ENCODE data around the gene NELFE.

NELFE gene

GRCh38 chr6:31971993-31972708, 13.4 kb upstream of the NELFE start, which contains the start of gene DXO:
TSS of gene DXO (minus strand) at chr6:31972138. CDS start at chr6:31971675, 463 bp downstream.
- H3K9ac ChIP-seq (ENCODE audit: low read depth in 1 of 2, low read length in 2 of 2) = peak within 1 kb of the TSS; percentile 94 to 96
- peak within 1 kb of the TSS; percentile 95 to 98 for H3K27ac ChIP-seq (ENCODE audit: low read depth in 2 of 2, low read length in 2 of 2)
- H3K27me3 ChIP-seq (ENCODE audit: control insufficient read depth in 2 of 2, insufficient read depth in 2 of 2, low read length in 2 of 2) = no peaks in the 10 kb centered on the region
- H3K4me1 ChIP-seq (ENCODE audit: control insufficient read depth in 2 of 2, insufficient read depth in 2 of 2, low read length in 2 of 2) = peaks cover 15 to 18% of the 10 kb centered on the region in 2 donors
- H3K4me3 ChIP-seq (ENCODE audit: low read length in 2 of 2) = peak within 1 kb of the TSS; percentile 89
- H3K36me3 ChIP-seq (ENCODE audit: control insufficient read depth in 2 of 2, insufficient read depth in 2 of 2, low read length in 2 of 2) = peaks cover 29 to 33% of the 10 kb centered on the region in 2 donors
- no peaks in the 10 kb centered on the region for H3K9me3 ChIP-seq (ENCODE audit: control insufficient read depth in 2 of 2, low read length in 2 of 2)

DNA sequence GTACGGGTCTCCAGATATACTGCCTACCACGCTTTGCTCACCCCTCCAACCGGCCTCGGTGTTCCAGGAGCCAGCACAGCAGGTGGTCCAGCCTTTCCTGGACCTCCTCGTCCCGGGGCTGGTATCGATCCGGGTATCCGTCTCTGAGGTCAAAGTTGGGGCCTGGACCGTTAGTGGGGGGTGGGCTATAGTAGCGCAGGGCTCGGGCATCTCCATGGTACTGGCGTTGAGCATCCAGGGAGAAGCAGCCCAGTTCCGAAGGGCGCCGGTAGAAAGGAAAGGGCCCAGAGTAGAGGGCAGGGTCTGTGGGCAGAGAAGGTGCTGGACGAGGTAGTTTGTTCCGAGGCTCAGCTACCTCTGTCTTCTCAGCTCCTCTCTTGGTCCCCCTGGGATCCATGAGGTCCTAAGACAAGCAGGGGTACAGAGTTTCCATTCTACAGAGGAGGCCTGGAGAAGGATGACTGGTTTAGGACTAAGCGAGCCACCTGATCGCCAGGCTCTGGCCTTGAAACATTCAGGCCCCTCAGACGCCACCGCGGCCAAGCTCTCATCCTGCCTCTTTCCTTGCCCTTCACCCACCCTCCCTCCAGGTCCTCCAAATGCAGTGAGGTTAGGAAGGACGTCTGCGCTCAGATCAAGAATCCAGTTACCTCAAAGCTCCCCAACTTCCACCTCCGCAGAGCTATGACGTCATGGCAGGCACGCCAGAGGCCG, 12.7 kb upstream of the NELFE start:
- Histone ChIP-seq H3K27ac (ENCODE audit: low read depth in 2 of 2, low read length in 2 of 2) (peak overlapping the region; percentile 95 to 98), H3K4me1 (ENCODE audit: control insufficient read depth in 2 of 2, insufficient read depth in 2 of 2, low read length in 2 of 2) (peaks cover 15 to 18% of the 10 kb centered on the region in 2 donors), H3K4me3 (ENCODE audit: low read length in 2 of 2) (peak overlapping the region; percentile 89), H3K9me3 (ENCODE audit: control insufficient read depth in 2 of 2, low read length in 2 of 2) (no peaks in the 10 kb centered on the region), H3K9ac (ENCODE audit: low read depth in 1 of 2, low read length in 2 of 2) (peak overlapping the region; percentile 94 to 96), H3K36me3 (ENCODE audit: control insufficient read depth in 2 of 2, insufficient read depth in 2 of 2, low read length in 2 of 2) (peaks cover 36 to 40% of the 10 kb centered on the region in 2 donors), H3K27me3 (ENCODE audit: control insufficient read depth in 2 of 2, insufficient read depth in 2 of 2, low read length in 2 of 2) (no peaks in the 10 kb centered on the region)

DNA sequence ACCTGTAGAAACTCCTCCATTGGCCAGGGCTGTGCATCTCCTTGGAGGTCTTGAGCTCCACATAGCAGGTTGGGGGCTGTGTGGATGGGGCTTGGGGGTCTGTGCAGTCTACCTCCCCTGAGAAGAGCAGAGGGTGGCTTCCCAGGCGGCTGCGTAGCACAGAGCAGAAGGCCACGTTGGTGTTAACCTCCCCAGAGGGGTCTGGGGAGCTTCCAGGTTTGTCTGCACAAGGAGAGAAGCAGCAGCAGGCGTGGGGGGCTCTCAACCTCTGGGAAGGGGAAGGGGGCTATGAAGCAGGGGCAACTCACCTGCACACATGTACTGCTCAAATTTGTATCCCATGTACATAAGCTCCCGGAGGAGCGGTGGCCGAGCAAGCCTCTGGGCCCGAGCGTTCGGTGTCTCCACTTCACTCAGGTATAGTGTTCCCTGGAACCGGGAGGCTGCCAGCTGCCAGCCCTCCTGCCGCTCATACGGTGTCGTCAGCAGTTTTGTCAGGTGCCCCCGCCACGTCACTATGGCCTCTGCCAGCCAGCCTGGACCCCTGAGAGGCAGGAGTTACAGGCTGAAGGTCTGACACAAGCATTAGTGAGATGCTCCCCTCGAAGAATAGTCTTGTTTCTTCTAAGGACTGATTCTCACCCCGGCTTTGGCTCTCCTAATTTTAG, 12.0 kb upstream of the NELFE start:
- no peaks in the 10 kb centered on the region for H3K27me3 ChIP-seq (ENCODE audit: control insufficient read depth in 2 of 2, insufficient read depth in 2 of 2, low read length in 2 of 2)
- peaks cover 15 to 18% of the 10 kb centered on the region in 2 donors for H3K4me1 ChIP-seq (ENCODE audit: control insufficient read depth in 2 of 2, insufficient read depth in 2 of 2, low read length in 2 of 2)
- peak overlapping the region; percentile 89 for H3K4me3 ChIP-seq (ENCODE audit: low read length in 2 of 2)
- peak overlapping the region in 1 of 2 donors; percentile 94 for H3K9ac ChIP-seq (ENCODE audit: low read depth in 1 of 2, low read length in 2 of 2)
- peak overlapping the region in 1 of 2 donors; percentile 98 for H3K27ac ChIP-seq (ENCODE audit: low read depth in 2 of 2, low read length in 2 of 2)
- H3K9me3 ChIP-seq (ENCODE audit: control insufficient read depth in 2 of 2, low read length in 2 of 2) = no peaks in the 10 kb centered on the region
- peaks cover 39 to 46% of the 10 kb centered on the region in 2 donors for H3K36me3 ChIP-seq (ENCODE audit: control insufficient read depth in 2 of 2, insufficient read depth in 2 of 2, low read length in 2 of 2)

DNA sequence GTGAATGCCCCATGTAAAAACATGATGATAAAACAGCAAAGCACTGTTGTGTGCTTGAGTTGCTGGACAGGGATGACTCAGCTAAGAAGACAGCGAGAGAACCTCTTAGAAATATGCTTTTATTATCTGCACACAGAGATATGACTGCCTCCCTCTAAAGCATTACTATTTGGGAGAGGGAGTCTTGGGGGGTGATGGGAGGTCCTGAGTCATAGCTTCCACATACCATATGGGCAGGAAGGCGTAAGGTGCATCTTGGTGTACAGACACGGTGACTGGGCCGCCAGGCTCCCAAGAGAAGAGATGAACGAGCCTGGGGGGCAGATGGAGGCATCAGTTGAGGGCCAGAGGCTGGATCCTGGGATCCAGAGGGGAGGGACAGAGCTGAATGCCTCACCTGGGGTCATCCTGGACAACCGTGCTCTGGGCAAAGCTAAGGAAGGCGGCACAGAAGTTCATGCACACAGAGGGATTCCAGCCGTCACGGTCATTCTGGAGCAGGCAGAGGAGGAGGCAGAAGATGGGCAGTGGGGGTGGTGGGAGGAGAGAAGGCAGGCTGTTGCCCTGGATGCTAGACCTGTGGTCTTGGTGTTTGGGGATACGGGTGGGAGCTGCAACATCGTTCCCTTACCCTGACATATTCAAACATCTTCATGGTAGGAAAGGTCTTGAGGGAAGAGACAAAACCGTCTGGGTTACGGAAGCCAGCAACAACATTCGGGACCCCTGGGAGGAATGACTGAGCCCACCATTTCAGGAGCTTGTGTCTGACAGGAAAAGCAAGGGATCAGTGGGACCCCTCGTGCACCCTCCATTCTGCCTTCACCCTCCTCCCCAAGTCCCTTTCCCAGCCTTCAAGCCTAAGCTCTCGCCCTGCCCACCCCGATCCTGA, 11.2 kb upstream of the NELFE start:
- H3K4me1 ChIP-seq (ENCODE audit: control insufficient read depth in 2 of 2, insufficient read depth in 2 of 2, low read length in 2 of 2) = peaks cover 15 to 18% of the 10 kb centered on the region in 2 donors
- H3K9me3 ChIP-seq (ENCODE audit: control insufficient read depth in 2 of 2, low read length in 2 of 2) = no peaks in the 10 kb centered on the region
- no peak overlapping the region for H3K4me3 ChIP-seq (ENCODE audit: low read length in 2 of 2)
- H3K9ac ChIP-seq (ENCODE audit: low read depth in 1 of 2, low read length in 2 of 2) = no peak overlapping the region
- no peaks in the 10 kb centered on the region for H3K27me3 ChIP-seq (ENCODE audit: control insufficient read depth in 2 of 2, insufficient read depth in 2 of 2, low read length in 2 of 2)
- peaks cover 44 to 52% of the 10 kb centered on the region in 2 donors for H3K36me3 ChIP-seq (ENCODE audit: control insufficient read depth in 2 of 2, insufficient read depth in 2 of 2, low read length in 2 of 2)
- H3K27ac ChIP-seq (ENCODE audit: low read depth in 2 of 2, low read length in 2 of 2) = peak overlapping the region in 1 of 2 donors; percentile 98

DNA sequence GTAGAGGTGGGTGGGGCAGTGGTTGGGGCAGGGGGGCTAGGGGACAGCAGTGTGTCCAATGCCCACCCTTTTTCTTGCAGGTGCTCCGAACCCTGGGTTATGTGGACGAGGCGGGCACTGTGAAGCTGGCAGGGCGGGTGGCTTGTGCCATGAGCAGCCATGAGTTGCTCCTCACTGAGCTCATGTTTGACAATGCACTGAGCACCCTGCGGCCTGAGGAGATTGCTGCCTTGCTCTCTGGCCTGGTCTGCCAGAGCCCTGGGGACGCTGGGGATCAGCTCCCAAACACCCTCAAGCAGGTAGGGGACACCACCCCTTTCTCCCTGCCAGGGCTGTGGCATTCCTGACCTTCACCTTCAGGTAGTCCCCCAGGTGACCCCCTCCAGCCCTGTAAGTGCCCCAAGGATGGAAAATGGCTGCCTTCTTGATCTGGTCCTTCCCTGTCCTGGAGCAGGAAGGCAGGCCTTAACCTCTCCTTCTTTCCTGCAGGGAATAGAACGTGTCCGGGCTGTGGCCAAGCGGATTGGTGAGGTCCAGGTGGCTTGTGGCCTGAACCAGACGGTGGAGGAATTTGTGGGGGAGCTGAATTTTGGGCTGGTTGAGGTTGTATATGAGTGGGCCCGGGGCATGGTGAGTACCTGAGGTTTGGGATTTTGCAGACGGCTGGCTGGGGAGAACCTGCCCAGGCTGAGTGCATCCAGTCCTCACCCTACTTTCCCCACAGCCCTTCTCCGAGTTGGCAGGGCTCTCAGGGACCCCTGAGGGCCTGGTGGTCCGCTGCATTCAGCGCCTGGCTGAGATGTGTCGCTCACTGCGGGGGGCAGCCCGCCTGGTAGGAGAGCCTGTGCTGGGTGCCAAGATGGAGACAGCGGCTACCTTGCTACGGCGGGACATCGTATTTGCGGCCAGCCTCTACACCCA, 10.3 kb upstream of the NELFE start:
- H3K4me3 ChIP-seq (ENCODE audit: low read length in 2 of 2) = no peak overlapping the region
- H3K9ac ChIP-seq (ENCODE audit: low read depth in 1 of 2, low read length in 2 of 2) = no peak overlapping the region
- H3K9me3 ChIP-seq (ENCODE audit: control insufficient read depth in 2 of 2, low read length in 2 of 2) = no peaks in the 10 kb centered on the region
- H3K36me3 ChIP-seq (ENCODE audit: control insufficient read depth in 2 of 2, insufficient read depth in 2 of 2, low read length in 2 of 2) = peaks cover 47 to 56% of the 10 kb centered on the region in 2 donors
- H3K4me1 ChIP-seq (ENCODE audit: control insufficient read depth in 2 of 2, insufficient read depth in 2 of 2, low read length in 2 of 2) = peaks cover 15 to 18% of the 10 kb centered on the region in 2 donors
- H3K27me3 ChIP-seq (ENCODE audit: control insufficient read depth in 2 of 2, insufficient read depth in 2 of 2, low read length in 2 of 2) = no peaks in the 10 kb centered on the region
- H3K27ac ChIP-seq (ENCODE audit: low read depth in 2 of 2, low read length in 2 of 2) = no peak overlapping the region

DNA sequence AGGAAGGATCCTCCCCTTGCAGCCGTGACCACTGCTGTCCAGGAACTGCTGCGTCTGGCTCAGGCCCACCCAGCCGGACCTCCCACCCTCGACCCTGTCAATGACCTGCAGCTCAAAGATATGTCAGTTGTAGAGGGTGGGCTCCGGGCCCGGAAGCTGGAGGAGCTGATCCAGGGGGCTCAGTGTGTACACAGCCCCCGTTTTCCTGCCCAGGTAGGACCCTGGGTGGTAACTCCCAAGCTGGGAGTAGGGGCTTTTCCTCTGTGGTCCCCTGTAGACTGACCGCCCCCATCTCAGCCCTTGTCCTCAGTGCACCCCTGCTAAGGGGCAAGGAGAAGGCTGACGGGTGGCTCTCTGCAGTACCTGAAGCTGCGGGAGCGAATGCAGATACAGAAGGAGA, 9.6 kb upstream of the NELFE start:
- Histone ChIP-seq H3K4me1 (ENCODE audit: control insufficient read depth in 2 of 2, insufficient read depth in 2 of 2, low read length in 2 of 2) (peaks cover 15 to 17% of the 10 kb centered on the region in 2 donors), H3K27me3 (ENCODE audit: control insufficient read depth in 2 of 2, insufficient read depth in 2 of 2, low read length in 2 of 2) (no peaks in the 10 kb centered on the region), H3K9ac (ENCODE audit: low read depth in 1 of 2, low read length in 2 of 2) (no peak overlapping the region), H3K36me3 (ENCODE audit: control insufficient read depth in 2 of 2, insufficient read depth in 2 of 2, low read length in 2 of 2) (peaks cover 54 to 63% of the 10 kb centered on the region in 2 donors), H3K4me3 (ENCODE audit: low read length in 2 of 2) (no peak overlapping the region), H3K27ac (ENCODE audit: low read depth in 2 of 2, low read length in 2 of 2) (no peak overlapping the region), H3K9me3 (ENCODE audit: control insufficient read depth in 2 of 2, low read length in 2 of 2) (no peaks in the 10 kb centered on the region)

DNA sequence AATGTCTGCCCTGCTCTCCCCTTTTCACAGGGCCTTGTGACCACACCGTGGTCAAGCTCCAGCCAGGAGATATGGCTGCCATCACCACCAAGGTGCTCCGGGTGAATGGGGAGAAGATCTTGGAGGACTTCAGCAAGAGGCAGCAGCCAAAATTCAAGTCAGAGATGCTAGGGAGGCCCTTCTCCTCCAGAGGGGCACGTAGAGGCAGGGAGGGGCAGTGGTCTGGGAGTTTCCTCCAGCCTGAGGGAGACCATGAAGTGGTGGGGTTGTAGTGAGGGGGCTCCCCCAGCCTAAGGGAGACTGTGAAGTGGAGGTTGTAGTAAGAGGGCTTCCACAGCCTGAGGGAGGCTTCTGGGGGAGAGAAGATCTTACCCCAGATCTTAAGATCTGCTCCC, 9.2 kb upstream of the NELFE start:
- Histone ChIP-seq H3K4me3 (ENCODE audit: low read length in 2 of 2) (no peak overlapping the region), H3K27ac (ENCODE audit: low read depth in 2 of 2, low read length in 2 of 2) (no peak overlapping the region), H3K9ac (ENCODE audit: low read depth in 1 of 2, low read length in 2 of 2) (no peak overlapping the region), H3K36me3 (ENCODE audit: control insufficient read depth in 2 of 2, insufficient read depth in 2 of 2, low read length in 2 of 2) (peaks cover 56 to 65% of the 10 kb centered on the region in 2 donors), H3K4me1 (ENCODE audit: control insufficient read depth in 2 of 2, insufficient read depth in 2 of 2, low read length in 2 of 2) (peaks cover 13 to 15% of the 10 kb centered on the region in 2 donors), H3K27me3 (ENCODE audit: control insufficient read depth in 2 of 2, insufficient read depth in 2 of 2, low read length in 2 of 2) (no peaks in the 10 kb centered on the region), H3K9me3 (ENCODE audit: control insufficient read depth in 2 of 2, low read length in 2 of 2) (no peaks in the 10 kb centered on the region)

- H3K9ac ChIP-seq (ENCODE audit: low read depth in 1 of 2, low read length in 2 of 2) = no peak overlapping the region
- H3K4me1 ChIP-seq (ENCODE audit: control insufficient read depth in 2 of 2, insufficient read depth in 2 of 2, low read length in 2 of 2) = peaks cover 9 to 15% of the 10 kb centered on the region in 2 donors
- no peaks in the 10 kb centered on the region for H3K9me3 ChIP-seq (ENCODE audit: control insufficient read depth in 2 of 2, low read length in 2 of 2)
- no peaks in the 10 kb centered on the region for H3K27me3 ChIP-seq (ENCODE audit: control insufficient read depth in 2 of 2, insufficient read depth in 2 of 2, low read length in 2 of 2)
- H3K27ac ChIP-seq (ENCODE audit: low read depth in 2 of 2, low read length in 2 of 2) = no peak overlapping the region
- H3K36me3 ChIP-seq (ENCODE audit: control insufficient read depth in 2 of 2, insufficient read depth in 2 of 2, low read length in 2 of 2) = peaks cover 63 to 71% of the 10 kb centered on the region in 2 donors
- no peak overlapping the region for H3K4me3 ChIP-seq (ENCODE audit: low read length in 2 of 2)
These were observed 8.5 kb upstream of the NELFE start for GRCh38 chr6:31966997-31967925.

Measured in mucosa of rectum (tissue), 2 donors.